ENCODE measurements around the gene CAPZA1. TPM values are rescaled to one million over a fixed set of nuclear protein-coding genes. Genes with fewer than 3 reads are reported as not detected.

CAPZA1 gene
- total and polyA plus RNA-seq, 4 donors, result 28.6 to 74.8 (median 48.9) TPM

- no peak overlapping the region for H3K4me3 ChIP-seq (ENCODE audit: low read depth in 1 of 3, low read length in 3 of 3)
- WGBS, result 91% methylated on average over 3 of the region's 3 CpGs
- H3K9me3 ChIP-seq (ENCODE audit: control insufficient read depth in 4 of 4, low read length in 3 of 4), result no peaks in the 10 kb centered on the region
- no peaks in the 10 kb centered on the region for H3K27me3 ChIP-seq (ENCODE audit: control insufficient read depth in 4 of 4, insufficient read depth in 4 of 4, low read length in 3 of 4)
- H3K36me3 ChIP-seq (ENCODE audit: control insufficient read depth in 4 of 4, insufficient read depth in 3 of 4, low read depth in 1 of 4, low read length in 3 of 4), result peaks cover 0 to 3% (median 2%) of the 10 kb centered on the region in 4 donors
- H3K9ac ChIP-seq (ENCODE audit: low read depth in 1 of 2, low read length in 2 of 2), result no peak overlapping the region
- H3K27ac ChIP-seq (ENCODE audit: low read depth in 1 of 2, low read length in 2 of 2), result no peak overlapping the region
- TF ChIP-seq JUND (IDR thresholded peaks at IDR 0.05) (no peak), RXRA (IDR thresholded peaks at IDR 0.05) (no peak), SP1 (IDR thresholded peaks at IDR 0.05) (no peak), YY1 (IDR thresholded peaks at IDR 0.05) (no peak), GABPA (IDR thresholded peaks at IDR 0.05 in 1 of 2, conservative IDR thresholded peaks at IDR 0.05 in 1 of 2) (no peak), FOXA1 (IDR thresholded peaks at IDR 0.05) (no peak), REST (IDR thresholded peaks at IDR 0.05) (no peak), RAD21 (IDR thresholded peaks at IDR 0.05) (no peak), FOXA2 (IDR thresholded peaks at IDR 0.05) (no peak), ATF3 (IDR thresholded peaks at IDR 0.05) (no peak), HNF4A (conservative IDR thresholded peaks at IDR 0.05) (no peak), EGR1 (IDR thresholded peaks at IDR 0.05; ENCODE audit: low read depth in 2 of 2) (no peak)
- DNase-seq (ENCODE audit: low spot score), result no peak
- peaks cover 0 to 26% (median 21%) of the 10 kb centered on the region in 4 donors for H3K4me1 ChIP-seq (ENCODE audit: control insufficient read depth in 4 of 4, insufficient read depth in 4 of 4, low read length in 3 of 4)
Observed at GRCh38 chr1:112676543-112676942, 56.9 kb downstream of the CAPZA1 start.

- TF ChIP-seq ZBTB33 (IDR thresholded peaks at IDR 0.05), result no peak
- TF ChIP-seq SP1 (IDR thresholded peaks at IDR 0.05), result no peak
- TF ChIP-seq CTCF (IDR thresholded peaks at IDR 0.05; ENCODE audit: low read depth, low read length, missing input control), result no peak
- TF ChIP-seq FOXA1 (IDR thresholded peaks at IDR 0.05), result no peak
- no peak for TF ChIP-seq GABPA (IDR thresholded peaks at IDR 0.05 in 1 of 2, conservative IDR thresholded peaks at IDR 0.05 in 1 of 2)
- no peak for TF ChIP-seq YY1 (IDR thresholded peaks at IDR 0.05)
- Histone ChIP-seq H3K9ac (ENCODE audit: low read depth in 1 of 2, low read length in 2 of 2) (no peak overlapping the region), H3K4me1 (ENCODE audit: control insufficient read depth in 4 of 4, insufficient read depth in 4 of 4, low read length in 3 of 4) (peaks cover 0 to 26% (median 21%) of the 10 kb centered on the region in 4 donors), H3K36me3 (ENCODE audit: control insufficient read depth in 4 of 4, insufficient read depth in 3 of 4, low read depth in 1 of 4, low read length in 3 of 4) (no peaks in the 10 kb centered on the region), H3K27me3 (ENCODE audit: control insufficient read depth in 4 of 4, insufficient read depth in 4 of 4, low read length in 3 of 4) (no peaks in the 10 kb centered on the region), H3K27ac (ENCODE audit: low read depth in 1 of 2, low read length in 2 of 2) (no peak overlapping the region), H3K4me3 (ENCODE audit: low read depth in 1 of 3, low read length in 3 of 3) (no peak overlapping the region), H3K9me3 (ENCODE audit: control insufficient read depth in 4 of 4, low read length in 3 of 4) (no peaks in the 10 kb centered on the region)
- WGBS, result 98% methylated on average over 4 of the region's 4 CpGs
- no peak for DNase-seq (ENCODE audit: low spot score)
Observed at GRCh38 chr1:112677501-112677900, 57.9 kb downstream of the CAPZA1 start.
